Activated CD4-positive, CD25-positive, alpha-beta regulatory T cell treated with anti-CD3 and anti-CD28 coated beads, Interleukin-2, amount 50 U/mL, for 72 hours (primary cell): ENCODE measurements around the gene CYGB.
"Not testable (repeated sequence)": the region's sequence is repeated elsewhere in the genome, so short reads cannot be mapped to it uniquely, and the experiment has no call there.

Experiments used
- DNase-seq: peaks from one replicate; pipeline ENCODE4 v3.0.0; 2021

Gene CYGB

GRCh38 chr17:76566988-76567431 lies 29.5 kb upstream of the CYGB start:
- no peak for DNase-seq

DNA sequence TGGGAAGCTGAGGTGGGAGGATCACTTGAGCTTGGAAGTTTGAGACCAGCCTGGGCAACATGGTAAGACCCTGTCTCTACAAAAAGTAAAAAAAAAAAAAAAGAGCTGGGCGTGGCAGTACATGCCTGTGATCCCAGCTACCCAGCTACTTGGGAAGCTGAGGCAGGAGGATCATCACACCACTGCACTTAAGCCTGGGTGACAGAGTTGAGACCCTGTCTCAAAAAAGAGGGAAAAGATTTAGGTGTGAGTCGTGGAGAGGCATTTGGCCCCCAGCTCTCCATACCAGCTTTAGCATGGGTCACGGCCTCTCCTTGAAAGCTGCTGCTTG lies 29.1 kb upstream of the CYGB start:
- no peak for DNase-seq

DNA sequence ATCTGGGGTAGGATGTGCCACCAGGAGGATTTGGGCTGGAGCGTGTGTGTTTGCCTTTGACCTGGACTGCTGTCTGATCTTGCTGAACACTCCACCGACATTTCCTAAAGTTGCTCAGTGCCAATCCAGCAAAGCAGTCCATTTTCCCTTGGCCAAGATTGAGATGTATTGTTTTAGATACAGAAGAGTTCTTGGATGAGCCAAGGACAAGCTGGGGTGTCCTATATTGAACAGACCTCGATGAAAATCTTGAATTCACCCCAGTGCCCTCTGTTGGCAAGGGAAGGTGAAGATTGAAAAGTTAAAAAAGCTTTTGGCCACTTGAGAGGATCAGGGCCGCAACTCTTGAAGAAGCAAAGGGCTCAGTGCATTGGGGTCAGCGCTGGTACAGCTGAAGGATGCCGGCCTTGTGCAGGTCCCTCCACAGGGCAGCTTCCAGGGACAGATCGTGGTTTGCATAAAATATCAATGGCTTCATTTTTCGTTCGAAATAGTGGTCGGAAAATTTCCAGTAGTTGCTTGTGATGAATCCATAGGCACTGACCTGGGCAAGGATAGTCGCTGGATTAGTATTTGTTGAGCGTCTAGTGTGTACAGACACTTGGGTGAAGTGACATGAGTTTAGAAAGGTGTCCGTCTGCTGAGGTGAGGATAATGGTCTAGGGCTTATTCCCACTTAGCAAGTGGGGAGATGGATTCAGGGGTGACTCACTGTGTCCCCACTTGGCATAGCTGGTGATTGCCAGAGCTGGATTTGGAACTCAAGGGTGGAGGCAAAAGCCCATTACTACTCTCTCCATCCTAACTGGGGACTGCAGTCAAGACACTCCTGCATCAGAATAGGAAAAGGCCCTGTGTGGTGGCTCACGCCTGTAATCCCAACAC lies 28.5 kb upstream of the CYGB start:
- no peak for DNase-seq

DNA sequence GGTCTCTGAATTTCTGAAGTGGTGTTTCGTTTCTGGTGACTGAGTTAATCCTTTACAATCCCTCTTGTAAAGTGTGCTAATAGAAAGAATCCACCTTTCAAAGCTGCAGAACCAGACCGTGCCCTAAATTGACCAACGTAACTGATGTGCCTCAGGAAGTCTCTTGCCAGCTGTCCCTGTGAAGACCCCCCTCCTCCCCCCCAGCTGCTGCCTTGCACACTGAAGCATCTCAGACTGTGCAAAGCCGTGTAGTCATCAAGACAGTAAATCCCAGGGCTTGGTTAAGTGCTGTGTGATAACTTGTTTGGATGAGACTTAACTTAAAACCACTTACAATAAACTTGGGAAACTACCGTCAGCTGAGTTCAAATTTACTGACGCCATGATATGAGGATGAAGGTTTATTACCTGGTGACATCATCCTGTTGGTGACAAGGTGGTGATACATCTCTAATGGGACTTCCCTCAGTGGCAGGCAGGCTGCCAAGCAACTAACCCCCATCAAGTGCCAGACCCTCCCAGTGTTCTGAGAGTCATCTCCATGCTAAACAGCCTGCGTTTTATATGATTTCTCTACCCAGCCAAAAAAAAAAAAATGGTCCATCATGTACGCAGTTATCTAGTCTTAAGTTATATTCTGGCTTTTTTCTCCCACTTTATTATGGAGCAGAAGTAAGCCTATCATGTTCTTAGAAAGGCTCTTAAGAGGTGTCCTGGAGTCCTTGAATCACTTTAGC lies 27.6 kb upstream of the CYGB start:
- not testable (repeated sequence) for DNase-seq

DNA sequence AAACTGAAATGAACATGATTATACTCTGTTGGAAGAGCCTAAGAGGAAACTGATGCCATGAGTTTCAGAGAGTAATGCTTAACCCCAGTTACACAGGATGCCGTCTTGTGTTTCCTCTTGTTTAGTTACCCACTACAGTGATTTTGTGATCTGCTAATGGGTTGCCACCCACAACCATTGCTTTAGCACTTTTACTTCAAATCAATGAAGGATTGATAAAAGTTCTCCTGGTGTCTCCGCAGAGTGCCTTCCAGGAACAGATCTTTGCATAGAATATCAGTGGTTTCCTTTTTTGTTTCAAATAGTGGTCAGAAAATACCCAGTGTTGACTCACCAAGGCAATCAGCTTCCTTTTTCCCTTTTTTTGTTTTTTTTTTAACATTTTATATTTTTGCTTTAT lies 25.9 kb upstream of the CYGB start:
- not testable (repeated sequence) for DNase-seq

- DNase-seq = no peak
Measured at GRCh38 chr17:76562734-76563148, 25.2 kb upstream of the CYGB start.

DNA sequence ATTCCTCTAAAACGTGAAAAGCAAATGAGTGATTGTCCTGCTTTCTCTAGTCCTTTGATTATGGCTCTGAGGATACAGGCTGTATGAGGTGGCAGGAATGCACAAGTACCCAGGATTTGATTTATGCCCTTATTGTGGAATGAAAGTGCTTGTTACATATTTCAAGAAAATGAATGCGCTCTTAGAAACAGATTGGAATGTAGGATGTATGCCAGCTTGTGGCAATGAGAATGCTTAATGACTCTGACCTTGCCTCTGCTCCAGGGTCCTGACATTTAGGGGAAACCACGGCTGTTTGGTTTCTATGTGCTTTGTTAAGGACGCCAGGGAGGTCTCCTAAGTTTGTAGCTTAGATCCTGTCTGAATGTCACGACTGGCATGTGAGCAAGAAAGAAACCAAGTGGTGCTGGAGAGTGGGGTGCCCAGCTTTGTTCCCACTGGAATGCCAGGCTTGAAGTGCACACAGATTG lies 24.3 kb upstream of the CYGB start:
- no peak for DNase-seq

DNA sequence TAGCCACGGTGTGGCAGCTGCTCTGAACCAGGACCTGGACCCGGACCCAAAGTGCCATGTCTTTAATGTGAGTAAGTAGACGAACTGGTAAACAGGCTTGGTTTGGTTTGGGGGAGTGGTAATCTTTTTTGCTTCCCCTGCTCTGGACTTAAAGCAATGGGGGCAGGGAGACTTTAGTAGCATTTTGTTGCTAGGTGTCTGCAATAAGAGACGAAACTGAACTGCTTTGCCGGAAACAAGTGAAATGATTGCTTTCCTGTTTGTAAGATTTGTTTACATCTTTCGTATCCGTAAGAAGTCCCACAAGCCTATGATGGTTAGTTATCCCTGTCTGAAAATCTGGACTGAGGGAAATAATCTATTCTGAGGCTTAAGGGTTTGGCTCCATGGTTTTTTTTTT lies 23.8 kb upstream of the CYGB start:
- no peak for DNase-seq

GRCh38 chr17:76560877-76561221 lies 23.3 kb upstream of the CYGB start:
- no peak for DNase-seq

- no peak for DNase-seq
Measured at GRCh38 chr17:76560036-76560876, 22.7 kb upstream of the CYGB start.

- DNase-seq = not testable (repeated sequence)
Measured at GRCh38 chr17:76559460-76559859, 22.0 kb upstream of the CYGB start.

DNA sequence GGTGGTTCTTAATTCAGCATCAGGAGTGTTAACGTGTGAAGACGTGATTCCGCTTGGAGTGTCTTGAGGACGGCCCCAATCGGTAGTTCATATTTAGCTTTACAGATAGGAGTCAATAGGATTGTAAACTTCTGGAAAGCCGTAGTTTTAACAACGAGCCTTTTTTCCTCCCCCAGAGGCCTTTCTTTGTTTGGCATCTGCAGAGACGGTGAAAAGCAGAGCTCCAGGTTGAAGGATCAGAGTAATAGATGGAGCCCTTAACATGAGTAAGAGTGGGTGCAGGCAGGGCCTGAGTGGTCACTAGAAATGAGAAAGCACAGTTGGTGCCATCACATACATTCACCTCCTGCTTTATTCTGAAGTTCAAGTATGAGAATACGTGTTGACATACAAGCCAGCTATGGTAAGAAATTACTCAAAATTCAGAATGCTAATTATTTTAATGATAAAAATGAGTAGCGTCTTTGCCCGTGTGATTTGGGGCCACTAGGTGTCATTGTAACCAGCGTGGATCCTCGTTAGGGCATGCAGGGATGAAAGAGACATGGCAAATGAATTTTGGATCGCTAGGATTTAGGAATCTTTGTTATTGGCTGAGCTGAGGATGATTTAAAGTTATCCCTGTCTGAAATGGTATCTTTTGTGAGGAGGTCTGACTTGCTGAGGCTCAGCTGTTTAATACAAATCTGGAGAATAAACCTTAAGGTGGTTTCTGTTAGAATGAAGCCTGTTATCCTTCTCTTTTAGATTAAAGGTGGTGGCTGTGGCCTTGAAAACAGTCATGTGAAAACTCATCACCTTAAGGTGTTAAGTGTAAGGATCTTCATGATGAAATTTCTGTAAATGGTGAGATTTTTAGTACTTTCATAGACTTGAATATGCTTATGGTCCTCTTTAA lies 20.9 kb upstream of the CYGB start:
- DNase-seq = no peak

- peak; percentile 90 for DNase-seq
Measured at GRCh38 chr17:76557368-76558197, 20.1 kb upstream of the CYGB start.

DNA sequence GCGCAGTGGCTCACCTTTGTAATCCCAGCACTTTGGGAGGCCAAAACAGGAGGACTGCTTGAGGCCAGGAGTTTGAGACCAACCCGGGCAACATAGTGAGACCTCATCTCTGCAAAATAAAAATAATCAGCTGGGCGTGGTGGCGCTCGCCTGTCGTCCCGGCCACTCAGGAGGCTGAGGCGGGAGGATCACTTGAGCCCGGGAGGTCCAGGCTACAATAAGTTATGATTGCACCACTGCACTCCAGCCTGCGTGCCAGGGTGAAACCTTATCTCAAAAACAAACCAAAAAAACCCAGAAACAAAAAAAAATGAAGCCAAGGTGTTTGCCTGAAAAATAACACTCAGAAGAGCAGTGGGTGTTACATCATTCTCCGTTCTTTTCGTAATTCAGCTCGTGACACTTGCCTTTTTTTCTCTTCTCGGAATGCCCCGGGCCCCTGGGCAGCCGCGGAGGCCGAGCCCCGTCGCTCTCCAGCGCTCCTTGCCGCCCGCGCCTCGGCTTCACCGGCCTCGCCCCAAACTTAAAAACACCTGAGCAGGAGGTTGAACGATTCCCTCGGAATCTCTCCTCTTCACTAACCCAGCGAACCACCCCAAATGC lies 19.4 kb upstream of the CYGB start:
- DNase-seq = no peak

DNA sequence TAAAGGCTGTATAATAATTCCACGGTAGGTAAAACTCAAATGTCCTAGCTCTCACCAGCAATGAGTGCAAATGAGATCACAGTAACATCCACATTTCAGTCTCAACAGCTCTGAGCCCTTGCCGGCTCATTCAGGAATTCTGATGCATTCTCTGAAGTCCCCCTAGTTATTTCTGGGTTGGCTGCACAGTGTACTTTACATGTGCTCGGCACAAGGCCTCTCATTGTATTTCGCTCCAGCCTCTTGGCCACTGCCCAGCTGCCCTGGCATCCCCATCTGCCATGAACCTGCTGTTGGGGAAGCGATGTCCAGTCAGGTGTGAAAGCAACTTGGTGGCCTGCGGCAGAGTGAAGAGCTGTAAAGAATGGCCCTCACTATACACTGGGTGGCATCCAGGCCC lies 16.6 kb upstream of the CYGB start:
- DNase-seq = no peak

GRCh38 chr17:76553178-76553908 lies 15.8 kb upstream of the CYGB start:
- DNase-seq = no peak

DNA sequence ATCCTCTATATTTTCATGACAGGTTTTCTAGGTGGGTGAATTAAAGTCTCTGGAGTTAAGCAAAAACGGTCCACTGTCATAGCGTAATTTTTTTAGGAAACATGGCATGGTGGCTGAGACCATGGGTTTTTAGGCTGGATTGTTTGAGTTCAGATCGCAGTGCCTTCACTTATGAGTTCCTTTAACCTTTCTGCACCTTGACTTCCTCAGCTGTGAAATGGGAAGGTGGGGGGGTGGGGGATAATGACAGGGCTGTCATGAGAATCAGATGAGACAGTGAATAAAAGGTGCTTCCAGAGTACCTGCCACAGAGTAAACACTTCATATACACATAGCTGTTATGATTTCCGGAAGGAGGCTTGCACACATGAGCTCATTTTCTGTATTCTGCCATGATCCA lies 14.2 kb upstream of the CYGB start:
- DNase-seq = no peak

- DNase-seq = no peak
Measured at GRCh38 chr17:76550712-76551615, 13.5 kb upstream of the CYGB start.

DNA sequence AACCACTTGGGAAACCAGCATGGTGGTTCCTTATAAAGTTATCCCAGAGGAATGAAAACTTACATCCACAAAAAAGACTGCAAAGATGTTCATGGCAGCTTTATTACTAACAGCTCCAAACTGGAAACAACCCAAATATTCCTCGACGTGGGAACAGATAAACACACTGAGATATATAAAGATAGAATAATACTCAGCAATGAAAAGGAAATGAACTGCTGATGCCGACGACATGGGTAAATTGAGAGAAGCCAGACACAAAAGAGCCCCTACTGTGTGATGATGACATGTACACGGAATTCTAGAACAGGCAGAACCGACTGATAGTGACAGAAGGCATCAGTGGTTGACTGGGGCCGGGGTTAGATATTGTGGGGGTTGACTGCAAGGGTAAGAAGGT lies 12.0 kb upstream of the CYGB start:
- DNase-seq = no peak
